Measurements from ENCODE around the gene RPL18A.

The RPL18A gene

DNA sequence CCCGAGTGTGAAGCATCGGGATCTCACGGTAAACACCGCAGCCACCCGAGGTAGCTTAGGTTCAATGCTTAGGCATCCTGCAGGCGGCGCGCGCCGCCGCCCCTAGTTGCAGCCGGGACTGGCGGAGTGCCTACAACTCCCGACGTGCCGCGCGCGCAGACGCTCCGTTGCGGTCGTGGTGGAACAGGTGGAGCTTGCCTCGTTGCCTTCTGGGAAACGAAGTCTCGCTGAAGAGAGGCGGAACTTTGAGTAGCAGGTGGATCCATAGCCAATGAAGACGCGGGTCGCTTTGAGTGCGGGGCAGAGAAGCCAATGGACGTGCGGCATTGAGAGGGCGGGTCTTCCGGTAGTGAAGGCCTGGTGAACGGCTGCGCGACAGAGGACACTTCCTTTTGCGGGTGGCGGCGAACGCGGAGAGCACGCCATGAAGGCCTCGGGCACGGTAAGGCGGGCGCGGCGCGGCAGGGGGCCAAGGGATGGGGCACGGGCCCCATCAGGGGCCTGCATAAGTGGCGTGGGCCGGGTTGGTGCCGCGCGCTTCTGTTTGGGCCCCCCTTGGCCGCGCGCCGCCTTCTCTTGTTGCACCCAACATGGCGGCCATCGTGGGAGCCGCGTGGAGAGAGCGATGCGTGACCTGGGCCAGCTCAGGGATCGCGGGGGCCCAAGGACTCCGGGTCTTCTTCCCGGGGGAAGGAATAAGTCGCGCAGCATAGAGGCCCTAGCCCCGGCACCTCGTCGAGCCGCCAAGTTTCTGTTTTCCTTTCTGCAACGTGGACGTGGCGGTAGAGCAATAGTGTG lies at the start of gene RPL18A:
RPL18A (plus strand) TSS at position 378 of the 798 bp plus-strand sequence; CDS start at position 425, 47 bp downstream.
- DNase-seq: peak; percentile 99

DNA sequence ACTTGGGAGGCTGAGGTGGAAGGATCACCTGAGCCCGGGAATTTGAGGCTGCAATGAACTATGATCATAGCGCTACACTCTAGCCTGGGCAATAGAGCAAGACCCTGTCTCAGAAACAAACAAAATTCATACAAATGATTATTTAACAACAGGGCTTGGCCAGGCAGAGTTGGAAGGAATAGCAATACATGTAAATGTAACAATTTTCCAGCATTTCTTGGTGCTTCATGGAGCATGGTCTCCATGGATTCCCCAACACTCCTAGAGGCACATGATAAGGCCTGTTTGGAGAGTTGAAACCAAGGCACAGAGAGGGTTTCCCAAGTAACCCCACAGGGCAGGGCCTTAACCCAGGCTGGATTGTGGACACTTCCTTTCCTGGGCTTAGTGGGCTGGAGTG lies 48.6 kb upstream of the RPL18A start:
- no peak for DNase-seq

DNA sequence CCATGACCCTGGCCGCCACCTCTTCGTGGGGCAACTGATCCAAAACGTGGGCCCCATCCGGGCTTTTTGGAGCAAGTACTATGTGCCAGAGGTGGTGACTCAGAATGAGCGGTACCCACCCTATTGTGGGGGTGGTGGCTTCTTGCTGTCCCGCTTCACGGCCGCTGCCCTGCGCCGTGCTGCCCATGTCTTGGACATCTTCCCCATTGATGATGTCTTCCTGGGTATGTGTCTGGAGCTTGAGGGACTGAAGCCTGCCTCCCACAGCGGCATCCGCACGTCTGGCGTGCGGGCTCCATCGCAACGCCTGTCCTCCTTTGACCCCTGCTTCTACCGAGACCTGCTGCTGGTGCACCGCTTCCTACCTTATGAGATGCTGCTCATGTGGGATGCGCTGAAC lies 48.0 kb upstream of the RPL18A start:
- DNase-seq: no peak

DNA sequence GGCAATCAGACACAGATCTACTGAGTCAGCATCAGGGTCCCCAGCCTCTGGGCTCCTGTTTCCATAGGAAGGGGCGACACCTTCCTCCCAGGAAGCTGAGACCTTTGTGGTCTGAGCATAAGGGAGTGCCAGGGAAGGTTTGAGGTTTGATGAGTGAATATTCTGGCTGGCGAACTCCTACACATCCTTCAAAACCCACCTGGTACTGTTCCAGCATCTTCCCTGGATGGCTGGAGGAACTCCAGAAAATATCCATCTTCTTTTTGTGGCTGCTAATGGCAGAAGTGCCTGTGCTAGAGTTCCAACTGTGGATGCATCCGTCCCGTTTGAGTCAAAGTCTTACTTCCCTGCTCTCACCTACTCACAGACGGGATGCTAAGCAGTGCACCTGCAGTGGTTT lies 47.6 kb upstream of the RPL18A start:
- no peak for DNase-seq

DNA sequence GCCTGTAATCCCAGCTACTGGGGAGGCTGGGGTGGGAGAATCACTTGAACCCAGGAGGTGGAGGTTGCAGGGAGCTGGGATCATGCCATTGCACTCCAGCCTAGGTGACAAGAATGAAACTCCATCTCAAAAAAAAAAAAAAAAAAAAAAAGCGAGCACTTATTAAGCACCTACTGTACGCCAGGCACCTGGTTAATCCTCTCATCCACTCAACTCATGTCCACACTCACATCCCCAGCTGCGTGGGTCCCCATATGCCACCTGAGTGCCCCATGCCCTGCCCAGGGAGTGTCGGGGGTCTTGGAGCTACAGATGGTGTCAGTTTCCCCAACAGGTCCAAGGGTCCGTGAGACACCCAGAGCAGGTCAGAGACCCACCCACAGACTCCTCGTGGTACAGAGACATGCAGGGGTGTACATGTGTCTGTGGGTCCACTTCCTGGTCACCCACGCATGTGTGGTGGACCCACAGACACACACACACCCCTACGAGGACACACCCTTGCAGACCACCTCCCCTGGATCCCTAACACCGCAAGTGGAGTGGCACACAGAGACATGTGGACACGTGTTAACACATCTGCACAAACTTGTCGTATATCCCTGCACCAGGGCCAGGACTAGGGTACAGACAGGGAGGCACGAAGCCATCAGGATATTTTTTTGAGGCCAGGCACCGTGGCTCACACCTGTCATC lies 41.9 kb upstream of the RPL18A start:
- DNase-seq: no peak

DNA sequence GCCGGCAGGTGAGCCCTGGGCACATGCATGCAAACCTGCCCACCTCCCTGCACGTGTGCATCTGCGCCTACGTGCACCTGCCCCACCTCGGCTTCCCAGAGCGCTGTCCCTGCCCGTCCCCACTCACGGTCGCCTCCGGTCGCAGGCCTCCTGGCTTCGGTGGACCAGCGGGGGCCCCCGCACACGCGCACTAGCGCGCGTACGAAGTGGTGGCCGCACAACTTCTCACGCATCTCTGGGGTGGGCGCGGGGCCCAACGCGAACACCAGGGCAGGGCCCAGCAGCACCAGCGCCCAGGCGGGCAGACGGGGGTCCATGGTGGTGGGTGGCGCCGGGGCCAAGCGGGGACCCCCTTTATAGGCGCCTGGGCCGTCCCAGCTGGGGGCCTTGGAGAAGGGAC lies 38.5 kb upstream of the RPL18A start, which contains the start of gene INSL3:
INSL3 (minus strand) TSS at position 330 of the 400 bp plus-strand sequence; CDS start at position 317, 13 bp downstream.
- DNase-seq: no peak

DNA sequence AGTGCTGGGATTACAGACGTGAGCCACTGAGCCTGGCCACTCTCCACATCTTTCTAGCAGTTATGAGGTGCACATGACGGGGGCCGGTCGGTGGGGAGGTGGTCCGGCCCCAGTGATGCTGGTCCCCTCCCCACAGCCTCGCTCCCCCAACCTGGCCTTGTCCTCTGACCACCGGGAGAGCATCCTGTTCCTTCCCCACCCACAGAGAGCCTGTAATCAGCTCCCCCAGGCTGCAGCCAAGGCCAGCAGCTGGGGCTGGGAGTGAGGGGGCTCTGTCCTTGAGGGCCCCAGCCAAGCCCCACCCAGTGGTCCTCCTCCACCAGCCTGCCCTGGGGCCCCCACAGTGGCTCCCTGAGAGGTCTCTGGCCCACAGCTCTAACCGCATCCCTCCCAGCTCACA lies 35.4 kb upstream of the RPL18A start:
- no peak for DNase-seq

DNA sequence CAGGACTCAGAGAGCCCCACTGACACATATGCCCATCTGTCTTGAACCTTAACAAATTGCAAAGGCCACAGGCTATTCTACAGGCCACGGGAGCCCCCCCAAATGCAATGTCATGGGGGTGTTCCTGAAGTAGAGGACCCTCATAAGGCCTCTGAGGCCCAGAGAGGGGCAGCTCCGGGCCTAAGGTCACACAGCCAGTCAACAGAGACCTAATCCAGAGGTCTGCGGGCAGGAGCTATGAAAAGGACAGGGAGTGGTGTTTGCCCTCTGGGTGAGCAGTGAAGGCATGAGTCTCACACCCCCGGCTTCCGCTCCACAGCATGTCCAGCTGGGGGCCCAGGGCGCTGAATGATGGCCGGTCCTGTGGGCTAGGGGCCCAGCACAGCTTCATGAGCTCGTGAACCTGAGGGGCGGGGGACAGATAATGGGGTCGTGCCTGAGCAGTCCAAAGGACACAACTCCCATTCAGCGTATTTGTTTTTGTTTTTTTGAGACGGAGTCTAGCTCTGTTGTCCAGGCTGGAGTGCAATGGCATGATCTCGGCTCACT lies 33.1 kb upstream of the RPL18A start:
- no peak for DNase-seq

DNA sequence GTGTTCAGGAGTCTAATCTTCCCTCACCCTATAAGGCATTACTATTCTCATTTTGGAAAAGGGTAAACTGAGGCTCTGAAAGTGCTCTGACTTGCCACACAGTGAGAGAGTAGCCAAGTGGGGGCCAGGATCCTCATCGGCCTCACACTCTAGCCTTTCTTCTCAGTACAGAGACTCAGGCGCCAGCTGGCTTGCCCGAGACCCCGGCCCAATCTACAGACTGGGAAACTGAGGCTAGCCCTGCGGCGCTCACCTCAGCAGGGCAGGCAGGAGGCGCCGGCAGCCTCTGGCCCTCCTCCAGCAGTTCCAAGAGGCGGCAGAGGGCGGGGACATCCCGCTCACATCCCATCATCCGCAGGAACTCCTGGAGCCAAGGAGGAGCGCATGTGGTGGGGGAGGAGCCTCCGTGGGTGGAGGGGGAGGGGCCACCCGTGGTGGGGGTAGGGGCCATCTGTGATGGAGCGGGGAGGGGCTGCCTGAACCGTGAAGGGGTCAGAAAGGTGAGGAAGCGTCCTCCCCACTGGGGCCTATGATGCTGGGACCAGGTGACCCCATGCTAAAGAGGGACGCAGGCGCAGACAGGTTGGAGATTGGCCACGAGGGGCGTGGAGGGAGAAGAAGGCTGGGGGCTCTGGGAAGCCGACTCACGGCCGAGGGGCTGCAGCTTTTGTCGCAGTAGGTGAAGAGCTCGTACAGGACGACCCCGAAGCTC lies 29.7 kb upstream of the RPL18A start:
- peak; percentile 36 for DNase-seq

DNA sequence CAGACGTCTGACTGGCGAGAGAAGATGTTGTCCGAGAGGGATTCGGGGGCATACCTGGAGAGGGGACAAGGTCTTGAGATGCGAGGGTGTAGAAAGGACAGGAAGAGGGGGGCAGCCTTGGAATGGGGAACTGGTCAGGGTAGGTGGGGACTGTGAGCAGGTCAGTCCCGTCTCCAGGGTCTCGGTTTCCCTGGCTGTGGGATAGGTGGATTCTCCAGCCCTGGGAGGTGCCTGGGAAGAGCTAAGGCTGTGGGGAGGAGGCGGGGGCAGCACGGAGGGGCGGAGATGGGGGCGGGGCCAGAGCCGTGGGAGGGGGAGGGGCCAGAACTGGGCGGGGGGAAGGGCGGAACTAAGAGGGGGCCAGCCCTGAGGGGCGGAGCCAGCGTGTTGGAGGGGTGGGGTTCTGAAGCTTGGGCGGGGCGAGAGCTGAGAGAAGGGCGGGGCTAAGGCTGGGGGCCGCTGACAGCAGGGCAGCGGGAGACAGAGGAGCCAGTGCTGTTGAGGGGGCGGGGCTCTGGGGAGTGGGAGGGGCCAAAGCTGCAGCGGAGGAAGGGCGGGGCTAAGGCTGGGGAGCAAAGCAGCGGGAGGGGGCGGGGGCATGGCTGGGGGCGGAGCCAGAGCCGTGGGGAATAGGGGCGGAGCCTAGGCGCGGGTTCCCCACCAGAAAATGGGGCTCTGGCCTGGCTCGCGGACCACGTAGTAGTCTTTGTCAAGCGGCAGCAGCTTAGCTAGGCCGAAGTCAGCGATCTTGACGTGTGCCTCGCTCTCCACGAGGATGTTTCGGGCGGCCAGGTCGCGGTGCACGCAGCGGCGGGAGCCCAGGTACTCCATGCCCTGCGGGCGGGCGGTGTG lies 28.9 kb upstream of the RPL18A start:
- peak; percentile 80 for DNase-seq

DNA sequence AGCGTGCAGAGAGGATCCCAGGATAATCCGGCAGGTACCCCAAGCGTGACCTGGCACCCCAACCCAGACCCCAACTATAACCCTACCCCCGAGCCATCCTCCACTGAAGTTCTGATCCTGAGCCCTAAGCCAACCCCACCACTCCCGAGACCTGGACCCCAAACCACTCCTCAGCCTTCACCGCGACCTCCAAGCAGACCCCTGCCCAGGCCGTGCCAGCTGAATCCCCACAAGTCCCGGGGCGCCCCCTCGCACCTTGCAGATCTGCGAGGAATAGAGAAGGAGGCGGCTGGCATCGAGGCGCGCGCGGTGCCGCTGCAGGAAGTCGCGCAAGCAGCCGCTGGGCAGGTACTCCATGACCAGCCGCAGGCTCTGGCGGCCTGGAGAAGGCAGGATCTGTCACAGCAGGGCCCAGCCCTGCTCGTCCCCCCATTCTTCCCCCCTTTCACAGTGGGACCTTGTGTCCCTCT lies 28.3 kb upstream of the RPL18A start:
- no peak for DNase-seq

DNA sequence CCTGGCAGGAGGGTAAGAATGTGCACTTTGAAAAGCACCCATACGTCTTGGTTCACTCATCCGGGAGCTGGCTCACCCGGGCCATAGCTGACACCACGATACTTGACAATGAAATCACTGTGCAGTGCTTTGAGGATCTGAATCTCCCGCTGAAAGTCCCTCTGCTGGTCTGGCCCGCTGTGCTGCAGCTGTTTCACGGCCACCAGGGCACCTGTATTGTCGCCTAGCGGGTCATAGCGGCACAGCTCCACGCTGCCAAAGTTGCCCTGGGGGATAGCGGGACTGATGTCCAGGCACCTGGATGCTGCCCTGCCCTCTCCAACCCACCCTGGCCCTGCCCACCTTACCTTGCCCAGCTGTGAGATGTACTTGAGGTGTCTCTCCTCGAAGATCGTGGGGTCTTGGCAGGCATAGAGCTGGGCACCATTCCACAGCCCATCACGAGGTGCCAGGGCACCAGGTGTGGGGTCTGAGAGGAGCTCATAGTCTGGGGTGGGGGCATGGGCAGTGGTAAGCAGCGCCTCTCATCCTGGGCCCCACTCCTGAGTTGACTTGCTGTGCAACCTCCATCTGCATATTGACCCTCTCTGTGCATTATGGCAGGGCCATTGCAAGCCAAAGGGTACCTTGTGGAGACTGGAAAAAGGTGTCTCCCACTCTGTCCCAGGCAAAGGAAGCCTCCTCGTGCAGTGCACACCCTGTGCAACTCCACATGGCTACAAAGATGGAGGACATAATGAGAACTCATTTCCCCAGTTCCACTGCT lies 27.1 kb upstream of the RPL18A start:
- DNase-seq: no peak

DNA sequence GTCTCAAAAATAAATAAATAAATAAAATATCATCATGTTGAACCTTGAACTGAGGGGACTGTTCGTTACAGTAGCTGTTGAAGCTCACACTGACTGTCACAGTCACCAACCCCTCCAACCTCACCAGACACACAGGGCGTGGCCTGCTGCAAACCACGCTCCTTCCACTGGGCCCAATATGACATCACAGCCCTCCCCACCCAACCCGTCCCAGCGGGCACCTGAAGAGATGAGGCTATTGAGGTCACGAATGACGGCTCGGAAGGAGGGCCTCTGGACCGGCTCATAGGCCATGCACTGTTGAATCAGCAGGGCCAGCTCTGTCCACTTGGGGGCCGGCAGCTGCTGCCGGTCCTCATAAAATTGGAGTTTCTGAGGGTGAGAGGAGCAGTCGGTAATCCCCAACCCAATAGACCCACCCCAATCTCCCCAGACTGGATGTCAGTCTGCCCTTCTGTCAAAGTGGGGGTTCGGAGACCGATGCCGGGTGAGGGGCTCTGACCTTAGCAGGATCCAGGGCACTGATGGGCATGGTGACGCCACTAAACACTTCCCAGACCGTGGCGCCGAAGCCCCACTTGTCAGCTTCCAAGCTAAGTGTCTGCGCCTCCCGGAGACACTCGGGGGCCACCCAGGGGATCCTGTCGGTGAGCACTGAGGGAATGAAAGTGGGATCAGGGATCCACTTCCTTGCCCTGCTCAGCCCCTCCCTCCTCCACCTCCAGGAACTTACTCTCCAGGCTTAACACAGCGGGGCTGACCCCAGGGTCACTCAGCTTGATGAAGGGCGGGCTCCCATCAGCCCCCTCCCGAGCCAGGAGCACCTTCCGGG lies 25.1 kb upstream of the RPL18A start:
- no peak for DNase-seq

DNA sequence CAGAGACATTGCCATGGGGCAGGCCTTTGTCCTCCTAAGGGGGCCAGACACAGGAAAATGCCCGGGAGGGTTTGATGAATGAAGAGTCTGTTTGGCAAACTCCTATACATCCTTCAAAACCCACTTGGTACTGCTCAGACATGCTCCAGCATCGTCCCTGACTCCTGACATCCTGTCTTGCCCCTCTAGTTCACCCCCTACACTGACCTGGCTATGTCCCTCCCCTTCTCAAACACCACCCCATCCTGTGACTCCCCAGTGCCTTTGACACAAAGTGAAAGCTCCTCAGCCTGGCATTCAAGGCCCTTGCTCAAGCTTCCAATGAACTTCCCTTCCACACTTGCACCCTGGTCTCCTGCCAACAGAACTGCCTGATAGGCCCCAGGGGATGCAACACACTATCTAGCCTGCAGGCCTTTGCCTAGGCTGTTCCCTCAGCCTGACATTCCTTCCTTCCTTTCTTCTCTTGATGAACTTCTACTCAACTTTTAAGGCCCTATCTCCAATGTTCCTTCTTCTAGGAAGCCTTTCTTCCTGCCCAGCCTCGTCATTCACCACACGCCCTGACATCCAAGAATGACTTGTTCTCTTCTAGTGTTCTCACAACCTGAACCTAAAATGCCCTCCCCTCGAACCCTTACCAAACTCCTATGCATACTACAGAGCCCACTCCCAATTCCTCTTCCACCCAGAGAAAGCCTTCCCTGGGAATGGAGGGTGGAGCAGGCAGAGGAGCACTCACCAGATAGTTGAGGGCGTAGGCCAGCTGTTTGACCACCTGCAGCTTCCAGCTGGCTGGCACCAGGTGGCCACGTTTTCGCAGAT lies 24.3 kb upstream of the RPL18A start:
- DNase-seq: no peak

DNA sequence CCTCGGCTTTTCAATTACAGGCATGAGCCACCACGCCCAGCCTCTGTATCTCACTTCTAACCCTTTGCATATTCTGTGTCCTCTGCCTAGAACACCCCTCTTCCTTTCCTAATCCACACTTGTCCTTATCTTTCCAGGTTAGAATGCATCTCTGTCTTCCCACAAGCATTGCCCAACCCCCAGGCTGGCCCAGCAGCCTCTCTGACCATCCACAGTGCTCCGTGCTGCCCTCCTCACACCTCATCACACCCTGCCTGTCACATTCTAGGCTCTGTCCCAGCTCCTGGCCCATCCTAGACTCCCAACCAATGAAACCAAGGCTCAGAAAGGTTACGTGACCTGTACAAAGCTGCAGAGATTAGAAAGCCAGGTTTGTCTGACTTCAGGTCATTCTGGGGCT lies 23.2 kb upstream of the RPL18A start:
- no peak for DNase-seq

DNA sequence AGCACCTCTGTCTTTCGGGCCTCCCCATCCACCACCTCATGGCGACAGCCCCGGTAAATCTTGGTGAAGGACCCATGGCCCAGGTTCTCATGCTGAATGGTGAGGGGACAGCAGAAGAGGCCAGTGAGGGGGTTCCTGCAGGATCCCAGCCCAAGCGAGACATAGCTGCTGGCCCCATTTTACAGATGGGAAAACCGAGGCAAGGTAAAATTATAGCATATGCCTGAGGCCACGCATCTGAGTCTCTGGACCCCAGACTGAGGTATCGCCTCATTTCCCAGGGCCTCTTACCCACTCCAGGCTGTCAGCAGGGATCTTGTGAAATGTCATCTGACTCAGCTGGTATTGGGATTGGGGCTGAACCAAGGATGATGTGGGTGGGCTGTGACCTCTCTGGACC lies 21.7 kb upstream of the RPL18A start:
- no peak for DNase-seq

DNA sequence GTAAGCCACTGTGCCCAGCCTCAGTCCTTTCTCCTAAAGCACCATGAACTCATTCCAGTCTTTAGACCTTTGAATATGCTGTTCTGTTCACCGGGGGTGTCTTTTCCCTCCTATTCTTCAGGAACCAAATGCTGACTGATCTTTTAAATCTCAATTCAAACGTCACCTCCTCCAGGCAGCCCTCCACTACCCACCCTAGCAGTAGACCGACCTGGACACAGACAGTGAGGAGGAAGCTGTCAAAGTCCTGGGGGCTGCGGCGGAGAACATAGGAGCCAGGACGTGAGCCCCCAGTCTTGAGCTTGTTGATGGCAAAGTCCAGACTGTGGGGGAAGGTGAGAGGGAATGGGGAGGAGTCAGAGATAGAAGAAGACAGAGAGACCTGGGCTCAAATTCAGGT lies 19.7 kb upstream of the RPL18A start:
- DNase-seq: no peak

DNA sequence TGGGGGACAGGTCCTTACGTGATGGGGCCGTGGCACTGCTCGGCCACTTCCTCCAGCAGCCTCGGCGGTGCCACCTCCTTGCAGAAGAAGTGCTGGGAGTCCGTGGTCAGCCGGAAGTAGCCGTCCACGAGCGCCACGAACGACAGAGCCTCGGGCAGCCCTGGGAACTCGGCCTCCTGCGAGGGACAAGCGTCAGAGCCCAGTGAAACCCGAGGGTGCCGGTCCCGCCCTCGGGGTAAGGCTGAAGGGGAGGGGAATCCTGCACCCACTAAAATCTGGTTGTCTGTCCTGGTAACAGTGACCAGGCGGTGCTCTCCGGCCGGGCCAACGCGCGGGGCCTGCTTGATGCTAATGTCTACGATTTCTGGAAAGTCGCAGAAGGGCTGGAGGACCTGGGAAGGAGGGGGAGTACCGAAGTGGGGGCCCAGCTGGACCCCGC lies 18.3 kb upstream of the RPL18A start:
- no peak for DNase-seq
